GM19023 (cell line): ENCODE data around the gene ATF7IP.
"Not testable (repeated sequence)": the region's sequence is repeated elsewhere in the genome, so short reads cannot be mapped to it uniquely, and the experiment has no call there.

Experiments
- ATAC-seq: cut with Tn5 transposase; IDR thresholded peaks from one replicate; pipeline ENCODE4 v1.9.1; 2021; ENCODE audit warnings: mild to moderate bottlenecking, moderate library complexity; ENCODE audit not compliant: unreplicated experiment

The ATF7IP gene, protein sequence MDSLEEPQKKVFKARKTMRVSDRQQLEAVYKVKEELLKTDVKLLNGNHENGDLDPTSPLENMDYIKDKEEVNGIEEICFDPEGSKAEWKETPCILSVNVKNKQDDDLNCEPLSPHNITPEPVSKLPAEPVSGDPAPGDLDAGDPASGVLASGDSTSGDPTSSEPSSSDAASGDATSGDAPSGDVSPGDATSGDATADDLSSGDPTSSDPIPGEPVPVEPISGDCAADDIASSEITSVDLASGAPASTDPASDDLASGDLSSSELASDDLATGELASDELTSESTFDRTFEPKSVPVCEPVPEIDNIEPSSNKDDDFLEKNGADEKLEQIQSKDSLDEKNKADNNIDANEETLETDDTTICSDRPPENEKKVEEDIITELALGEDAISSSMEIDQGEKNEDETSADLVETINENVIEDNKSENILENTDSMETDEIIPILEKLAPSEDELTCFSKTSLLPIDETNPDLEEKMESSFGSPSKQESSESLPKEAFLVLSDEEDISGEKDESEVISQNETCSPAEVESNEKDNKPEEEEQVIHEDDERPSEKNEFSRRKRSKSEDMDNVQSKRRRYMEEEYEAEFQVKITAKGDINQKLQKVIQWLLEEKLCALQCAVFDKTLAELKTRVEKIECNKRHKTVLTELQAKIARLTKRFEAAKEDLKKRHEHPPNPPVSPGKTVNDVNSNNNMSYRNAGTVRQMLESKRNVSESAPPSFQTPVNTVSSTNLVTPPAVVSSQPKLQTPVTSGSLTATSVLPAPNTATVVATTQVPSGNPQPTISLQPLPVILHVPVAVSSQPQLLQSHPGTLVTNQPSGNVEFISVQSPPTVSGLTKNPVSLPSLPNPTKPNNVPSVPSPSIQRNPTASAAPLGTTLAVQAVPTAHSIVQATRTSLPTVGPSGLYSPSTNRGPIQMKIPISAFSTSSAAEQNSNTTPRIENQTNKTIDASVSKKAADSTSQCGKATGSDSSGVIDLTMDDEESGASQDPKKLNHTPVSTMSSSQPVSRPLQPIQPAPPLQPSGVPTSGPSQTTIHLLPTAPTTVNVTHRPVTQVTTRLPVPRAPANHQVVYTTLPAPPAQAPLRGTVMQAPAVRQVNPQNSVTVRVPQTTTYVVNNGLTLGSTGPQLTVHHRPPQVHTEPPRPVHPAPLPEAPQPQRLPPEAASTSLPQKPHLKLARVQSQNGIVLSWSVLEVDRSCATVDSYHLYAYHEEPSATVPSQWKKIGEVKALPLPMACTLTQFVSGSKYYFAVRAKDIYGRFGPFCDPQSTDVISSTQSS

DNA sequence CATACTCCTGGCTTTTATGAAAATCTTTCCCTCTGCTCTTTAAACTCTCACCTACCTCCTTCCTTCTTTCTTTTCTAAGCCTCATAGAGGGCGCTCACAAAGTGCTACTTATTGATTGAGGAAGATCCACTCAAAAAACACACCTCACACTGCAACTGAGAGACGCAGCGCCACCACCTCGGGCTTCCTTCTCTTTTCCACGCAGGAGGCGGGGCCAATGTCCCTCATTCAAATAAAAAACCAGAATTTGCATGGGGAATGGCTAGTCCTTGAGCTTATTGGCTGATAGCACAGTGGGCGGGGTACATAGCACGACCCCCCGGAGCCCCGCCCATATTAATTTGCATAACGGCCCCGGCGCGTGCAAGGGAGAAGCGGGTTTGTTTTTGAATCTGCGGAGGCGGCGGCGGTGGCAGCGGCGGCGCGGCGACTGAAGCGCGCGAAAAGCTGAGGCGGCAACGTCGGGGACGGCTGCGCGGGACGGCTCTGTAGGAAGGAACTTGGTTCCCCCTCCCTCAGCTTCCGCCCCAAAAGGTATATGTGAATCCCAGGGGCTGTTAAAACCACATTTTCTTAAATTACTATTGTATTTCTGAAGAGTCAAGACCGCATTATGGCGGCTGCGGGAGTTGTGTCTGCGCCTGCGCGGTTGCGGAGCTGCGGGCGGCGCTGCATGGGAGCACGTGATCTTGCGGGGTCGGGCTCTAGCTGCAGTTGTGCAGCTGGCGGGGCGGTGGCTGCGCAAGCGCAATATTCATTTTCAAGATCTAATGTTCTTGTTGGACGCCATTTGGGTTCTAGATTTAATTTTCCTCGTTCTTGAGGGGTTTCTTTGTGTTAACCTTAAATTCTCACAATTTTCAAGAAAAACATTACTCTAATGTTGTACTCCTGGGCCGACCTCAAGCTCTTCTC is at the start of gene ATF7IP:
ATF7IP (plus strand) TSS at position 389 of the 915 bp plus-strand sequence. CDS start 58,234 bp downstream, outside the sequence.
- peak; percentile 76 for ATAC-seq

DNA sequence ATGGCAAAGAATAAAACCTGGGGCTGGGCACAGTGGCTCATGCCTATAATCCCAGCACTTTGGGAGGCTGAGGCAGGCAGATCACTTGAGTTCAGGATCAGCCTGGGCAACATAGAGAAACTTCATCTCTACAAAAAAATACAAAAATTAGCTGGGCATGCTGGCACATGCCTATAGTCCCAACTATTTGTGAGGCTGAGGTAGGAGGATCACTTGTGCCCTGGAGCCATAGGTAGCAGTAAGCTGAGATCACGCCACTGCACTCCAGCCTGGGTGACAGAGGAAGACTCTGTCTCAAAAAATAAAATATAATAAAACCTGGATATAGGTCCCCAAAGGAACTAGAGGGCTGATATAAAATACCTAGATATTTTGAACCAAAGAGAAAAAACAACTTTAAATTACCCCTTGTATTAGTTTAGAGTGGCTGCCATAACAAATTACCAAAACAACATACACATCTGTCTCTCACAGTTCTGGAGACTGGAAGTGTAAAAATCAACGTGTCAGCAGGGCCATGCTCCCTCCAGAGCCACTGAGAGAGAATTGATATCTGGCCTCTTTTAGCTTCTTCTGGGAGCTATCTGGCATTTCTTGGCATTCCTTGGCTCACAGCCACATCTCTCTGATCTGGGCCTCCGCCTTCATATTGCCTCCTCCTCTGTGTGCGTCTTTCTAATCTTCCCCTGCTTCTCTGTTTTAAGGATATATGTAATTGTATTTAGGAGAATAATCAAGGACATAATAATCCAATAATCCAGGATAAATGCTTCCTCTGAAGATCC is 47.9 kb upstream of the ATF7IP start:
- ATAC-seq, result no peak

DNA sequence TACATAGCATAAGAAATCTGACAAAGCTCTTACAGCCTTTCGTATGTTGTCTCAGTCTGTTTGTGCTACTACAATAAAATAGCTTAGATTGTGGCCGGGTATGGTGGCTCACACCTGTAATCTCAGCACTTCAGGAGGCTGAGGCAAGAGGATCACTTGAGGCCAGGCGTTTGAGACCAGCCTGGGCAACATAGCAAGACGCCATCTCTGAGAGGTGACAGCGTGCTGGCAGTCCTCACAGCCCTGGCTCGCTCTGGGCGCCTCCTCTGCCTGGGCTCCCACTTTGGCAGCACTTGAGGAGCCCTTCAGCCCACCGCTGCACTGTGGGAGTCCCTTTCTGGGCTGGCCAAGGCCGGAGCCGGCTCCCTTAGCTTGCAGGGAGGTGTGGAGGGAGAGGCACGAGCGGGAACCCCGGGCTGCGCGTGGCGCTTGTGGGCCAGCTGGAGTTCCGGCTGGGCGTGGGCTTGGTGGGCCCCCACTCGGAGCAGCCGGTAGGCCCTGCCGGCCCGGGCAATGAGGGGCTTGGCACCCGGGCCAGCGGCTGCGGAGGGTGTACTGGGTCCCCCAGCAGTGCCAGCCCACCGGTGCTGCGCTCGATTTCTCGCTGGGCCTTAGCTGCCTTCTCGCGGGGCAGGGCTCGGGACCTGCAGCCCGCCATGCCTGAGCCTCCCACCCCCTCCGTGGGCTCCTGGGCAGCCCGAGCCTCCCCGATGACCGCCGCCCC is 45.6 kb upstream of the ATF7IP start:
- ATAC-seq, result not testable (repeated sequence)

DNA sequence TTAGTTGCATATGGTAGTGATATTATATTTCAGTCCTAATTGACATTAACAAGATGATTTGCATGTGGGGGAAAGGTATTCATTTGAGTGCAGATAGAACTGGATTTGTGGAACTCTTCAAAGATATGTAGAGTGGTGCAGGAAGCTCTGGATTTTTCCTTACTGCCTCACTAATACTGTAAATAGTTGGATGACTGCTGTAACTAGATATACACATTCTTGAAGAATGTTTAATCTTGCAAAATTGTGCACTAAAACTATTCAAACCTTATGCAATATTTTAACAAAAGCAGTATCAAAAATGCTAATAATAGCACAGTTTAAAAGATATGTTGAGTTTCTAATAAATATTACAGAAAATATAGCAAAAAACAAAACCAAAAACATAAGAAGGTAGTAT is 43.1 kb upstream of the ATF7IP start:
- no peak for ATAC-seq

DNA sequence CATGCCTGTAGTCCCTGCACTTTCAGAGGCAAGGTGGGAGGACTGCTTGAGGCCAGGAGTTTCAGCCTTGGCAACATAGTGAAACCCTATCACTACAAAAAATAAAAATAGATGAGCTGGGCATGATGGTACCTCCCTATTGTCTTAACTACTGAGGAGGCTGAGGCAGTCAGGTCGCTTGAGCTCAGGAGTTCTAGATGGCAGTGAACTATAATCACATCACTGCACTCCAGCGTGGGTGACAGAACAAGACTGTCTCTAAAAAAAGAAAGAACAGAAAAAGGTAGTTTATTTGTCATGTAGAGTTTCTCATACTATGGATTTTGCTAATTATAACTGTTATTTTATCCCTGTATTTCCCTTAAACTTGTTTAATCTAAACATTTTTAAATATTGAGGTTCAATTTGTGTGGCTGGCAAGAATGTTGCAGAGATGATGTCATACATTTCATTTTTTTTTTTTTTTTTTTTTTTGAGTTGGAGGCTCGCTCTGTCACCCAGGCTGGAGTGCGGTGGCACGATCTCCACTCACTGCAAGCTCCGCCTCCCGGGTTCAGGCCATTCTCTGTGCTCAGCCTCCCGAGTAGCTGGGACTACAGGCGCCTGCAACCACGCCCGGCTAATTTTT is 39.7 kb upstream of the ATF7IP start:
- no peak for ATAC-seq

DNA sequence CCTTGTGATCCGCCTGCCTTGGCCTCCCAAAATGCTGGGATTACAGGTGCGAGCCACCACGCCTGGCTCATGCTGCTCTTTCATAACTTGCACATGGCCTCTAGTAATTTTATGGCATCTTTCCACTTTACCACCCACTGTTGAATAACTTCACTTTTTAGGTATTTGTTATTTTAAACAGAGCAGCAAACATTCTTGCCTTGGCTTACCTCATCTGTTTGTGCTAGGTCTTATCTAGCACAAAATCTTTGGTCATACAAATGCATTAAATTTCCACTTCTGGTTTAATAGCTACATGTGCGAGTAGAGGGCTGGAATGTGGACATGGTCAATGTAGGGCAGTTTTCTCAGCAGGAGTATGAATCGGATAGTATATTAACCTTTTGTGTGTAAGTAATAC is 38.8 kb upstream of the ATF7IP start:
- ATAC-seq, result no peak

DNA sequence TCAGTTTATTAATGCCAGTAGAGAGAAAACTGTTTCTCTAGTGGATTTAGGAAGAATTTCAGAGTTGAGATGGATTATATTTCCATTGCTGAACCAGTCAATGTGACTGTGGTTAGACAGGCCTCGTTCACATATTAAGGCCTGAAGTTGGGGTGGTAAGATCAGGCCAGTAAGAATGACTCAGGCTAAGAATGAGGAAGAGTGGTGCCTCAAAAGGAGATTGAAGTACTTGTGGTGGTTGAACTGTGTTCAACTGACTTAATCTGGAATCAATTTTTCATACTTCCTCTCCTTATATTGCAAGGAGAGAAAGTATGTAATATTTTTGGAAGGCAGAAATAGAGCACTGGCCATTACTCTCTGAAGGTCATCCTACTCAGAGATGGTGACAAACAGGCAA is 37.8 kb upstream of the ATF7IP start:
- ATAC-seq, result no peak

DNA sequence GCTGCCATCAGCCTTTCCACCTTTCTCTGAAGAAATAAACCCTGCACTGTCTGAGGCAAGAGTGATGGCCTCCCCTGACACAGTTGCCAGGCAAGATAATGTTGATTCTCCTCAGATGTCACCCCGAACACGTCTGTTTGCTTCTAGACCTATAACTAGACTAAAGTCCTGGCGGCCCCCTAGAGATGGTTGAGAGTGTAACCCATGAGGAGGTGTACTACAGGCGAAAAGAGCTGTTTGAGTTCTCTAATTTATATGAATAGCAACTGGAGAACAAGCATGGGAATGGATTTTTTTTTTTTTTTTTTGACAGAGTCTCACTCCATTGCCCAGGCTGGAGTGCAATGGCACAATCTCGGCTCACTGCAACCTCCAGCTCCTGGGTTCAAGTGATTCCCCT is 33.0 kb upstream of the ATF7IP start:
- no peak for ATAC-seq

DNA sequence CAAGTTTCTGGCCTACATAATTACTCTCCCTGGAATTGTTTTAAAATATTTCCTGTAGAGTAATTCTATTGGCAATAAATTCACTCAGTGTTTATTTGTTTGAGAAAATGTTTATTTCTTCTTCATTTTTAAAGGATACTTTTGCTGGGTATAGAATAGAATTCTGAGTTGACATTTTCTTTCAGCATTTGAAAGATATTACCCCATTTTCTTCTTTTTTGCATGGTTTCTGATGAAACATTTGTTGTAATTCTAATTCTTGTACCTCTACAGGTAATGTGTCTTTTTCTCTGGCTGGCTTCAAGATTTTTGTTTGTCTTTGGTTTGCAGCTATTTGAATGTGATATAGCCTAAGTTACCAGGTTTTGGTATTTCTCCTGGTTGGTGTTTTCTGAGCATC is 25.1 kb upstream of the ATF7IP start:
- ATAC-seq, result no peak

DNA sequence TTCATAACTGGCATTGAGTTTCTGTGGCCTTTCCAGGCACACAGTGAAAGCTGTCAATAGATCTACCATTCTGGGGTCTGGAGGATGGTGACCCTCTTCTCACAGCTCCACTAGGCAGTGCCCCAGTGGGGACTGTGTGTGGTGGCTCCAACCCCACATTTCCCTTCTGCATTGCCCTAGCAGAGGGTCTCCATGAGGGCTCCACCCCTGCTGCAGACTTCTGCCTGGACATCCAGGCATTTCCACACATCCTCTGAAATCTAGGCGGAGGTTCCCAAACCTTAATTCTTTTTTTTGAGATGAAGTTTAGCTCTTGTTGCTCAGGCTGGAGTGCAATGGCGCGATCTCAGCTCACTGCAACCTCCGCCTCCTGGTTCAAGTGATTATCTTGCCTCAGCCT is 14.0 kb upstream of the ATF7IP start:
- ATAC-seq, result not testable (repeated sequence)

DNA sequence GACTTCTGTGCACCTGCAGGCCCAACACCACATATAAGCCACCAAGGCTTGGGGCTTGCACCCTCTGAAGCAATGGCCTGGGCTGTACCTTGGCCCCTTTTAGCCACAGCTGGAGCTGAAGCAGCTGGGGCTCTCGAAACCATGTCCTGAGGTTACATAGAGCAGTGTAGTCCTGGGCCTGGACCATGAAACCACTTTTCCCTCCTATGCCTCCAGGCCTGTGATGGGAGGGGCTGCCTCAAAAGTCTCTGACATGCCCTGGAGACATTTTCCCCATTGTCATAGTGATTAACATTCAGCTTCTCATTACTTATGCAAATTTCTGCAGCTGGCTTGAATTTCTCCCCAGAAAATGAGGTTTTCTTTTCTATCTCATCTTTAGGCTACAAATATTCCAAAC is 13.4 kb upstream of the ATF7IP start:
- ATAC-seq, result not testable (repeated sequence)

DNA sequence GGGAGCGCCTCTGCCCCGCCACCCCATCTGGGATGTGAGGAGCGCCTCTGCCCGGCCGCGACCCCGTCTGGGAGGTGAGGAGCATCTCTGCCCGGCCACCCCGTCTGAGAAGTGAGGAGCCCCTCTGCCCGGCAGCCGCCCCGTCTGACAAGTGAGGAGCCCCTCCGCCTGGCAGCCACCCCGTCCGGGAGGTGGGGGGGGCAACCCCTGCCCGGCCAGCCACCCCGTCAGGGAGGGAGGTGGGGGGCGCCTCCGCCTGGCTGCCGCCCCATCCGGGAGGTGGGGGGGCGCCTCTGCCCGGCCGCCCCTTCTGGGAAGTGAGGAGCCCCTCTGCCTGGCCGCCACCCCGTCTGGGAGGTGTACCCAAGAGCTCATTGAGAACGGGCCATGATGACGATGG is 10.8 kb upstream of the ATF7IP start:
- ATAC-seq, result not testable (repeated sequence)

DNA sequence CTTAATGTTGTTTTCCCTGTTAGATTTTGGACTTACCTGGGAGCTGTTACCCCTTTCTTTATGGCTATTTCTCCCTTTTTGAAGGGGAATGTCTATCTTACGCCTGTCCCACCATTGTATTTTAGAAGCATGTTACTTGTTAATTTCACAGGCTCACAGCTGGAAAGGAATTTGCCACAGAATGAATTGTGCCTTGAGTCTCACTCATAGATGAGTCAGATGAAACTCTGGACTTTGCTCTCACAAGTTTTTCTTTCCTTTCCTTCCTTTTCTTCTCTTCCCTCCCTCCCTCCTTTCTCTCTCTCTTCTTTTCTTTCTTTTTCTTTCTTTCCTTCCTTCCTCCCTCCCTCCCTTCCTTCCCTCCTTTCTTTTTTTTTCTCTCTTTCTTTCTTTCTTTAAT is 9.3 kb upstream of the ATF7IP start:
- ATAC-seq, result no peak

DNA sequence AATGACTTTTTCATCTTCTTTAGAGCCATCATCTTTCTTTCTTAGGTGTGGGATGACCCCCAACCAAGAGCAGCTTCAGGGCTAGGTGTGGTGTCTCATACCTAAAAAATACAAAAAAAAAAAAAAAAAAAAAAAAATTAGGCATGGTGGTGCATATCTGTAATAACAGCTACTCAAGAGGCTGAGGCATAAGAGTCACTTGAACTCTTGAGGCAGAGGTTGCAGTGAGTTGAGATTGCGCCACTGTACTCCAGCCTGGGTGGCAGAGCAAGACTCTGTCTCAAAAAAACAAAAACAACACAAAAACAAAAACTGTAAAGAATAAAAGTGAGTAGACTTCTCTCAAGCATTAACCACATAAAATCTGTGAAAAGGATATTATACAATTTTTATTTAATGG is 8.0 kb upstream of the ATF7IP start:
- no peak for ATAC-seq

DNA sequence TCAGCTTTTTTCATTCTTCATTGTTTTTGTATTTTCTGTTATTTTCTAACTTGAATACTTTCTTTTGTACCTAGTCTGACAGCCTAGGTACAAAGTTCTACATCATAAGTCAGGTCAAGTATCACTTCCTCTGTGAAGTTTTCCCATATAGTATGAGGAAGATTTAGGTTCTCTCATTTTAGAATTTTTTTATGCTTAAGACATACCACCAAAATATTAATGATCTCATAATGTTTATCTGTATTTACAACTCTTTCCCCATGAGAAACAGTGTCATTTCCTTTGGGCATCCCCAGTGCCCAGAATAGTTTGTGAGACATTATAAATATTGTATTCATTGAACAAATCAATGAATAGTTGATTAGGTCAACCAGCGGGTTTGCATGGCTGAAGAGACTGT is 3.1 kb upstream of the ATF7IP start:
- no peak for ATAC-seq

DNA sequence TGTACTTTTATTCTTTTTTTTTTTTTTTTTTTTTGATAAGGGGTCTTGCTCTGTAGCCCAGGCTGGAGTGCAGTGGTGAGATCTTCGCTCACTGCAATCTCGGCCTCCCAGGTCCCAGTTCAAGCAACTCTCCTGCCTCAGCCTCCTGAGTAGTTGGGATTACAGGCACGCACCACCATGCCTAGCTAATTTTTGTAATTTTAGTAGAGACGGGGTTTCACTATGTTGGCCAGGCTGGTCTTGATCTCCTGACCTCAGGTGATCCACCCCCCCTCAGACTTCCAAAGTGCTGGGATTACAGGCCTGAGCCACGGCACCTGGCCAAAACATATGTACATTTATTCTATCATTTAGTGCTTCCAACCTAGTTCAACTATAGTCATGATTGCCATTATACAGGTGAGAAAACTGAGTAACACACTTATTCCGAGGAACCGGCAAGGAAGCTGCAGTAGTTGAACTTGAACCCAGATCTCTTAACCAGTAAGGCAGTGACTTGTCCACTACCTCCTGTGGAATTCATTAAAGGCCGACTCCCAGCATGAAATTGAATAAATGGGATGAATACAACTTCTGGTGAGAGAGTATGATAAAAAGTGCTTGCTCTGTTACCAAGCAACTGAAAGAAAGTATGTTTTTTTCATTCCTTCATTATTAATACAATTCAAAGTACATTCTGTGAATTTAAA is 755 bp upstream of the ATF7IP start:
- ATAC-seq, result no peak

DNA sequence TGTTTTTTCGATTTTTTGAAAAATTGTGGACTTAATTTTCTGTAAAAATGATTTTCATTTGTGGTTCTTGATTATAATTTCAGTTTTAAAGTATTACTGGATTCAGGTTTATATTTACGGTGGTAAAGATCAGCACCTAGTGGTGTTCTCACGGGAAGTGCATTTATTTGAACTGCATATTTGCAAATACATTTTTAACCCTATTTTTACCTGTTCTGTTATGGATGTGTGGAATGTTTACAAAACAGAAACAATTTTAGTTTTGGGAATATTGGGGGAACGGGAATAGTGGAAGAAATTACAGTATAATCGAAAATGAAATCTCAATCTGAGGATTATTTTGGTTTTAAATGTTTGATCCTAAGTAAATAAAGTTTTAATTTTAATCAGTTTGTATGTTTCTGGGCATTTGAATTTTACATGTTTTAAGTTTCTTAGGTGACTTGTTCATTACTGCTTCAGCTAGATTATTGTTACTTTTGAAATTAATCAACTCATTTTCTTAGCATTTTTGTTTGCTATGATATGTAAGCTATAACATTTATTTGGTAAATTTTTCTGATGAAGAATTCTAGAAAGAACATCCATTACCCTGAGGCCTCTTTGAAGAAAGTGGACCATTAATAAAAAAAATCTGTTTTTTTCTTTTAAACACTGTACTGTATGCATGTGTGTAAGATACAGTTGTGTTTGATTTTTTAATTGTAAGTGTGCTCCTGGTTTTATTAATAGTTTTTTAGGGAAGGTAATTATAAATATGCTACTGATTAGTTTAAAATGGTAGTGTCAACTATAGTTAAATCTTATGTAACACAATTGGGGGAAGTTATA is 942 bp downstream of the ATF7IP start:
- no peak for ATAC-seq
